ENCODE data around the gene SLC49A4.
"Not testable (repeated sequence)": the region's sequence is repeated elsewhere in the genome, so short reads cannot be mapped to it uniquely, and the experiment has no call there.

The SLC49A4 gene

GRCh38 chr3:122794779-122795673 is at the start of gene SLC49A4:
TSS of gene SLC49A4 (plus strand) at chr3:122795069. CDS start at chr3:122795193, 124 bp downstream.
- peak; percentile 86 for DNase-seq

- DNase-seq: no peak
Measured at GRCh38 chr3:122745369-122746021, 49.4 kb upstream of the SLC49A4 start.

DNA sequence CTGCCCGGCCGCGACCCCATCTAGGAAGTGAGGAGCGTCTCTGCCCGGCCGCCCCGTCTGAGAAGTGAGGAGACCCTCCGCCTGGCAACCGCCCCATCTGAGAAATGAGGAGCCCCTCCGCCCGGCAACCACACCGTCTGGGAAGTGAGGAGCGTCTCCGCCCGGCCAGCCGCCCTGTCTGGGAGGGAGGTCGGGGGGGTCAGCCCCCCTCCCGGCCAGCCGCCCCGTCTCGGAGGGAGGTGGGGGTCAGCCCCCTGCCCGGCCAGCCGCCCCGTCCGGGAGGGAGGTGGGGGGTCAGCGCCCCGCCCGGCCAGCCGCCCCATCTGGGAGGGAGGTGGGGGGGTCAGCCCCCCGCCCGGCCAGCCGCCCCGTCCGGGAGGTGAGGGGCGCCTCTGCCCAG is 47.6 kb upstream of the SLC49A4 start:
- DNase-seq: not testable (repeated sequence)

GRCh38 chr3:122748347-122748746 is 46.5 kb upstream of the SLC49A4 start:
- DNase-seq: no peak

DNA sequence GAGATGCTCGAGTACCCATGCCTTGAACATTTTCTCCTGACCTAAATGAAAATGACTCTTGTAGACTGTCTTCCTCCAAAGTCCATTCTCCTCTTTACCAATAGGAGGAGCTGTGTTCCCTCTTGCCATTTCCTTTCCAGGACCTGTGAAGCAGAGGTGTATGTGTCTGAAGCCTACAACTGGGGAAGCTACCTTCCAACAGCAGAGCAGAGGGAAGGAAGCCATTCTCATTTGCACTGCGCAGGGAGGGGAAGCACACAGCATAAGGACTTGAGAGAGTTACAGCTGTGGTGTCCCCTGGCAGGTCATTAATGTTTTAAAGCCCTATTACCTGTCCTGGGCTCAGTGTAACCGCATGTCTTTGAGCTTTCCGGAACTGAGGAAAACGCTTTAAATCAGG is 39.9 kb upstream of the SLC49A4 start:
- DNase-seq: peak; percentile 19

DNA sequence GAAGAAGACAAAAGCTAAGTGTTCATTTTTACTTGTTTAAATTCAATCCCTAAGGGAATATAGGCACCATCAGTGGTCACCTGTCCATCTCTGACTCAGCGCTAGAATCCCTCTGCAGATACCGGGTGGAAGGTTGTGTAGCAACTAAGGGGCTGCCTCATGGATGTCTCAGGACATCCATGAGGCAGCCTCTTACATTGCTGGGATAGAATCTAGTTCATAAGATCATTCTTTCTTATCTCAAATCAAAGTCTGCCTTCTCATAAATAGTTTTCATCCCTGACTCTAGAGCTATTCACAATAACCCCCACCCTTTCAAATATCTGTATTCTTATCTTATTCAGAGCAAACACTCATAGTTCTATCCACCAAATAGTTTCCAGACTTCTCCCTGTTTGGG is 39.4 kb upstream of the SLC49A4 start:
- DNase-seq: no peak

GRCh38 chr3:122758877-122759560 is 35.9 kb upstream of the SLC49A4 start:
- DNase-seq: no peak

GRCh38 chr3:122760453-122761271 is 34.2 kb upstream of the SLC49A4 start:
- DNase-seq: no peak

- DNase-seq: no peak
Measured at GRCh38 chr3:122766430-122766829, 28.4 kb upstream of the SLC49A4 start.

- DNase-seq: no peak
Measured at GRCh38 chr3:122767540-122768372, 27.1 kb upstream of the SLC49A4 start.

DNA sequence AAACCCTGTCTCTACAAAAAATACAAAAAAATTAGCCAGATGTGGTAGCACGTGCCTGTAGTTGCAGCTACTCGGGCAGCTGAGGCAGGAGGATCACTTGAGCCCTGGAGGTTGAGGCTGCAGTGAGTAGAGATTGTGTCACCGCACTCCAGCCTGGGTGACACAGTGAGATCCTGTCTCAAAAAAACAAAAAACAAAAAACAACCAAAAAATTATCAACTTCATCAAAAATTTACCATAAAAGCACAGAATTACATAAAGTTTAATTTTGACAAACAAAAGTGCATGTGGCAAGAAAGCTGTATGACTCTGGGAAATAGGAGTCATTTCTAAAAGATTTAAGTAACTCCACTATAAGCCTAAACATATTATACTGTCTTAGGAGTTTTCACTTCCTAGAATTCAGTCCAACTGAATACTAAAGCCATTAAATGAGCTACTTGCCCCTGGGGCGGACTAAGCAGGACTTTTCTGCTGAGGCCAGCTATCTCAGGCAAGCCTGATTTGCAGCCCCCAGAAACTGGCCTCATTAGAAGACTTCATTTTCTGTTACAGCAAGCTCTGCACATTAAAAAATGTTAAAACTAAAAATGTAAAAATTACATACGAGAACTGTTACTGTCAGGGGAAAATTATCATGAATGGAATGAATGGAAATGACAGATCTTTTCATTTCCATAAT is 24.2 kb upstream of the SLC49A4 start:
- DNase-seq: no peak

GRCh38 chr3:122772827-122773226 is 22.0 kb upstream of the SLC49A4 start:
- no peak for DNase-seq

- DNase-seq: no peak
Measured at GRCh38 chr3:122773944-122774509, 20.8 kb upstream of the SLC49A4 start.

DNA sequence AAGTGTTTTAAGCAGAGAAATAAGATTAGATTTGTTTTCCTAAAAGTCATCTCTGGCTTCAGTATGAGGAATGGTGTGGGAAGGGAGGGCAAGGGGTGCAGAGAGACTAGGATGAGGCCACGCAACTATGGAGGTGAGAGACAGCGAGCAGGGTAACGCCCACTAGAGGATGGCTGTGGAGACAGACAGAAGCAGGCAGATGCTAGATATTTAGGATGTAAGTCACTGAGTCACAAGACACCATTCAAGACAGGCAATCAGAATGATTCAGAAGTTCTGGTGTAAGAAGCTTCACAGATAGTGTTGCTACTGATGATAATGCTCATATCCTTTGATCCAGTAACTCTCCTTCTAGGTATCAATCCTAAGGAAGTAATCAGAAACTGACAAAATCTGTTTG is 20.3 kb upstream of the SLC49A4 start:
- DNase-seq: no peak

DNA sequence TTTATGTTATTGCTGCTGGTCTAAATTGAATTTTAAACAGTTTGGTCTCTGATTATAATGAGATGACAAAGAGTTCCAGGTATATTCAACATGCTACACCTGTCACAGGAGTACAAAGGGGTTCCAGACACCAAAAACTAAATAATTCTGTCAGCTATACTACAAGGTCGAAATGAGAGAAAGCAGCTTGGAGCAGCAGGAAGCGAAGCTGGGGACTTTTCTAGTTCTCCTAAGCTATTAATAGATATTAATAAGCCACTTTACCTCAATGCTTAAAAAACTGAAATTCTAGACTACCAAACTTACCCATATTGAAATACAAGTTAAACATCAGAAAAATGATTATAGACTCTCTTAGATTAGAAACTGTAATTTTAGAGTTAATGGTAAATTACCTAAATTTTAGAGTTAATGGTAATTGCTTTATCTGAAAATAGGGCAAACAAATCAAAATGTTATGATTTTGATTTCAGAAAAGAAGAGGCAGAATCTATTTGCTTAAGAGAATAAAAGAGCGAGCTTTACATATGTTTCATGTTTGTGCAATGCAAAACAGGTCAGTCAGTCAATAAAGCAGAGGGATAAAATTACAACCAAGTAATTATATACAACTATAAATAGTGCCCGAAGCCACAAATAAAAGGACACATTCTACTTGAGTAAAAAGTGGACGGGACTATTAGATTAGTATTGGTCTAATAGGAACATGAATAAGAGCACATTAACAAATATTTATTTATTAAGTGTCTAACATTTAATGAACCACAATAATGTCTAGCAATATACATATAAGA is 18.0 kb upstream of the SLC49A4 start:
- no peak for DNase-seq

DNA sequence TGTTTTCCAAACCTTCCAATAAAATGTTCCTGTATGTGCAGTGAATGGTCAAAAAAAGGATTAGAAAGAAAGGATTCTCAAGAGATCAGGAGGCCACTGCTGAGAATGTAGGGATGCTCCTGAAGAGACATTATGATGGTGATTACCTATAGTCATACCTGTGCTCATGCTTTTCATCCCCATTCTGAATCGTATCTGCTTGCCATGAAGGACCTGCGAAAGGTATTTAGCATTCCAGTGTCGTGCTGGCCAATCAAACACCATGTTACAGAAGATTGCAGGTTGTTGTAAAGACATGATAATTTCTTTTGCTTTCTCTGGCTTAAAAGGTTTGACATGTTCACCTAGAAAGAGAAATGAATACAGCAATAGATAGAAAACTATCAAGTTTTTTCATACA is 17.3 kb upstream of the SLC49A4 start:
- no peak for DNase-seq

DNA sequence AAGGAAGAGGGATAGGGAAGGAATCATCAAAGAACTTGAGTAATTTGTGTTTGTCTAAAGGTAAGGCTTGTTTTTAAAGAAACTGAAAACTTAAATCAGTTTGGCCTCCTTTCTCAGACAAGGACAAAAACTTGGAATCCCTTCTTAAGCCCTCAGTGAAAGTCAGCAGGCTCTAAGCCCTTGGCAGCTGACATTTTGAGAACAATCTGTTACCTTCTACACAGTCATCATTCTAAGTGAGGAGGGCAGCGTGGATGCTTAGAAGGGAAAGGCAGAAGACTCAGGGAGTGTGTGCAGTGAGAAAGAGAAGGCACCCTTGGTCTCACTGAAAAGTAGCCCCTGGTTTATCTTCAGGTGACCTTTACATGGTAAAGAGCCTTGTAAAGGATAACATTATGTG is 12.1 kb upstream of the SLC49A4 start:
- DNase-seq: no peak

GRCh38 chr3:122784436-122784835 is 10.4 kb upstream of the SLC49A4 start:
- DNase-seq: no peak

DNA sequence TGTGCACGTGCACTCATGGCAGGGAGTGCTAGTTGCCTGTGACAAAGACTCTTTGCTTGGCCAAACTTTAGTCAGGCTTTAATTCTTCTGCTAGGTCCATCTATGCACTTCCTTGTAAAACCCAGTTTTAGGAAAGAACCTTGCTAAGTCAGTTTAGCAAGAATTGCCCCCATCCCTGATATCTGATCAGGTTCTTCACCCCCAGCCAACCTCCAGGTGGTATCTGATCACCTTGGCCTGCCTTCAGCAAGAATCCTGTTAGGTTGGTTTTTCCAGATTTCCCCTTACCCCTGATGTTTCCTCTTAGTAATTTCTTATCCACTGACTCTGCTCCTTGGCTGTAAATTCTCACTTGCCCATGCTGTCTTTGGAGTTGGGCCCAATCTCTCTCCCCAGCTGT is 9.6 kb upstream of the SLC49A4 start:
- DNase-seq: no peak

DNA sequence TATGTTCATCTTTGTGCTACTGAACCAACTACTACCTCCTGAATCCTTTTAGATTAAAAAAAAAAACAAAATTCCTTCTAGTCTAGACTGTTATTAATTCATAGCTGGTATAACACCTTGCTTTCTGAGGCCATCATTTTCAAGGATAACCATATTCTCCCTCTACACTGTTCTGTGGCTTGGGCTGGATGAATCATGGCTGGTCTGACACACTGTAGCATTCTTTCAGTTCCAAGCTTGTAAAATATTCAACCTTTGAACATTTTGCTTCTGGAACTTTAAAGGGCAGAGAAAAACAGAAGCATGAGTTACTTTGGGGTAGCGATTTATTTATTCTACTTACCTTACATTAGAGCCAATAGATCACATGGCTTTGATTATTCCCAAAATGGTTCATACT is 8.8 kb upstream of the SLC49A4 start:
- no peak for DNase-seq

All from CD4-positive, alpha-beta T cell treated with Interleukin-15 for 1 hour (primary cell).